ENCODE measurements around the gene DDX56.

DNA sequence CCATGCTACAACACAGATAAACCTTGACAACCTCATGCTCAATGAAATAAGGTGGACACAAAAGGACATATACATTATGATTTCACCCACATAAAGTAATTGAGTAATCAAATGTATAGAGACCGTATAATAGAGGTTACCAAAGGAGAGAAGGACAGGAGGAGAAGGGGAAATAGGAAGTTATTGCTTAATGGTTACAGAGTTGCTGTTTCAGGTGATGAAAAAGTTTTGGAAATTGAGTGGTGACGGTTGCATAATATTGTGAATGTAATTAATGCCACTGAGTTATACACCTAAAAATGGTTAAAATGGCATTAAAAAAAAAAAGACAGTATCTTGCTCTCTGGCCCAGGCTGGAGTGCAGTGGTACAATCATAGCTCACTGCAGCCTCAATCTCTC lies 31.2 kb upstream of the DDX56 start:
- TF ChIP-seq CTCF (IDR thresholded peaks at IDR 0.05) = no peak
- no peak for TF ChIP-seq POLR2A (IDR thresholded peaks at IDR 0.05)
